DOHH2 (cell line): ENCODE results near the gene PTPN3.

Experiments
- H3F3A ChIP-seq: fragments of 200-600 bp; sonication (generic), shearing (Covaris generic); 2 replicates; pipeline ENCODE4 v1.6.0; 2016; ENCODE audit warnings: antibody characterized with exemption, mild to moderate bottlenecking; ENCODE audit not compliant: control insufficient read depth, insufficient read depth
- H3K27ac ChIP-seq: fragments of 200-600 bp; sonication (generic); 2 replicates; pipeline ENCODE4 v1.5.1; 2014; ENCODE audit warnings: low read depth, mild to moderate bottlenecking, low read length, moderate library complexity
- H3K27me3 ChIP-seq: fragments of 200-600 bp; sonication (generic); 2 replicates; pipeline ENCODE4 v1.6.1; 2014; ENCODE audit warnings: mild to moderate bottlenecking, low read length, mixed read lengths; ENCODE audit not compliant: control insufficient read depth
- H3K36me3 ChIP-seq: fragments of 200-600 bp; sonication (generic); 2 replicates; pipeline ENCODE4 v1.6.1; 2014; ENCODE audit warnings: mild to moderate bottlenecking, low read length, moderate library complexity, mixed read lengths; ENCODE audit not compliant: control insufficient read depth
- H3K4me1 ChIP-seq: fragments of 200-600 bp; sonication (generic); 2 replicates; pipeline ENCODE4 v1.6.1; 2014; ENCODE audit warnings: mild to moderate bottlenecking, low read length, mixed read lengths; ENCODE audit not compliant: control insufficient read depth
- H3K4me2 ChIP-seq: fragments of 200-600 bp; sonication (generic); 2 replicates; pipeline ENCODE4 v1.6.0; 2014; ENCODE audit warnings: mild to moderate bottlenecking, low read length, moderate library complexity
- H3K4me3 ChIP-seq: fragments of 200-600 bp; sonication (generic); 2 replicates; pipeline ENCODE4 v1.5.1; 2014; ENCODE audit warnings: mild to moderate bottlenecking, low read length, mixed read lengths
- H3K79me2 ChIP-seq: fragments of 200-600 bp; sonication (generic); 2 replicates; pipeline ENCODE4 v1.6.1; 2014; ENCODE audit warnings: mild to moderate bottlenecking, low read length, mixed read lengths; ENCODE audit not compliant: control insufficient read depth
- H3K9me2 ChIP-seq: fragments of 200-600 bp; sonication (generic); replicated peaks from 2 replicates; pipeline ENCODE4 v1.6.1; 2014; ENCODE audit warnings: mild to moderate bottlenecking, low read length, mixed read lengths; ENCODE audit not compliant: control insufficient read depth
- H3K9me3 ChIP-seq: fragments of 200-600 bp; sonication (generic); 2 replicates; pipeline ENCODE4 v1.6.1; 2014; ENCODE audit warnings: antibody characterized with exemption, low read length, mixed read lengths; ENCODE audit not compliant: control insufficient read depth, insufficient read depth
- H4K20me1 ChIP-seq: fragments of 200-600 bp; sonication (generic); 2 replicates; pipeline ENCODE4 v1.6.0; 2014; ENCODE audit warnings: low read depth, mild to moderate bottlenecking, antibody characterized with exemption, low read length, moderate library complexity; ENCODE audit not compliant: control insufficient read depth, insufficient read depth
- CTCF ChIP-seq: fragments of 200-600 bp; sonication (generic); IDR thresholded peaks from one replicate; pipeline ENCODE4 v1.5.1; 2014; ENCODE audit warnings: antibody characterized with exemption, mild to moderate bottlenecking, low read depth, low read length; ENCODE audit not compliant: poor library complexity, severe bottlenecking
- EZH2phosphoT487 ChIP-seq: fragments of 200-600 bp; sonication (generic); IDR thresholded peaks from 2 replicates; pipeline ENCODE4 v1.6.1; 2017; ENCODE audit warnings: borderline replicate concordance, mild to moderate bottlenecking, antibody characterized with exemption, low read length, moderate library complexity, mixed read lengths

PTPN3 gene

GRCh38 chr9:109449036-109449798, 48.9 kb downstream of the PTPN3 start:
- Histone ChIP-seq H3K27ac (no peak overlapping the region), H3K27me3 (peaks cover 25% of the 10 kb centered on the region), H3K4me2 (no peak overlapping the region), H3K4me3 (no peak overlapping the region), H3K9me2 (no peaks in the 10 kb centered on the region), H3K79me2 (no peaks in the 10 kb centered on the region), H3K9me3 (no peaks in the 10 kb centered on the region), H3F3A (no peaks in the 10 kb centered on the region), H3K36me3 (no peaks in the 10 kb centered on the region), H3K4me1 (no peaks in the 10 kb centered on the region), H4K20me1 (no peaks in the 10 kb centered on the region)
- TF ChIP-seq EZH2phosphoT487 (no peak), CTCF (no peak)

GRCh38 chr9:109448223-109448622, 49.9 kb downstream of the PTPN3 start:
- no peaks in the 10 kb centered on the region for H3K36me3 ChIP-seq
- H3K27me3 ChIP-seq, result peaks cover 29% of the 10 kb centered on the region
- H3K4me2 ChIP-seq, result no peak overlapping the region
- H4K20me1 ChIP-seq, result no peaks in the 10 kb centered on the region
- H3K4me1 ChIP-seq, result no peaks in the 10 kb centered on the region
- H3K4me3 ChIP-seq, result no peak overlapping the region
- H3K9me2 ChIP-seq, result no peaks in the 10 kb centered on the region
- no peaks in the 10 kb centered on the region for H3K9me3 ChIP-seq
- no peak overlapping the region for H3K27ac ChIP-seq
- no peak for TF ChIP-seq EZH2phosphoT487
- no peak for TF ChIP-seq CTCF
- no peaks in the 10 kb centered on the region for H3K79me2 ChIP-seq
- no peaks in the 10 kb centered on the region for H3F3A ChIP-seq

- H3K79me2 ChIP-seq, result no peaks in the 10 kb centered on the region
- no peaks in the 10 kb centered on the region for H4K20me1 ChIP-seq
- no peak overlapping the region for H3K27ac ChIP-seq
- no peaks in the 10 kb centered on the region for H3K9me2 ChIP-seq
- H3K27me3 ChIP-seq, result peaks cover 29% of the 10 kb centered on the region
- H3K36me3 ChIP-seq, result no peaks in the 10 kb centered on the region
- no peak overlapping the region for H3K4me2 ChIP-seq
- TF ChIP-seq EZH2phosphoT487 (no peak), CTCF (no peak)
- no peak overlapping the region for H3K4me3 ChIP-seq
- H3F3A ChIP-seq, result no peaks in the 10 kb centered on the region
- H3K9me3 ChIP-seq, result no peaks in the 10 kb centered on the region
- no peaks in the 10 kb centered on the region for H3K4me1 ChIP-seq
Measured at GRCh38 chr9:109447329-109448076, 50.6 kb downstream of the PTPN3 start.
